Inflammatory macrophage treated with lipopolysaccharide for 4 hours (primary cell): ENCODE data around the gene CHN2.
"Not testable (repeated sequence)": the region's sequence is repeated elsewhere in the genome, so short reads cannot be mapped to it uniquely, and the experiment has no call there.

Source experiments
- DNase-seq: peaks from one replicate; pipeline ENCODE4 v3.0.0-alpha.2; 2020

The CHN2 gene

GRCh38 chr7:29511851-29512250 lies 317.3 kb downstream of the CHN2 start:
- DNase-seq = no peak

GRCh38 chr7:29516491-29516890 lies 321.9 kb downstream of the CHN2 start:
- no peak for DNase-seq

GRCh38 chr7:29518616-29519015 lies 324.0 kb downstream of the CHN2 start:
- no peak for DNase-seq

DNA sequence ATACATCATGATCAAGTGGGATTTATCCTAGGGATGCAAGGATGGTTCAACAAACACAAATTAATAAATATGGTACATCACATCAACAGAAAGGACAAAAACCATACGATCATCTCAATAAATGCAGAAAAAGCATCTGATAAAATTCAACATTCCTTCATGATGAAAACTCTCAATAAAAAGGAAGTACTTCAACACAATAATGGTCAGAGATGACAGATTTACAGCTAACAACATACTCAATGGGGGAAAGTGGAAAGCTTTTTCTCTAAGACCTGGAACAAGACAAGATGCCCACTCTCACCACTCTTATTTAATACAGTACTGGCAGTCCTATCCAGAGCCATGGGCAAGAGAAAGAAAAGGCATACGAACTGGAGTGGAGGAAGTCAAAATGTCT lies 329.2 kb downstream of the CHN2 start:
- DNase-seq = no peak

DNA sequence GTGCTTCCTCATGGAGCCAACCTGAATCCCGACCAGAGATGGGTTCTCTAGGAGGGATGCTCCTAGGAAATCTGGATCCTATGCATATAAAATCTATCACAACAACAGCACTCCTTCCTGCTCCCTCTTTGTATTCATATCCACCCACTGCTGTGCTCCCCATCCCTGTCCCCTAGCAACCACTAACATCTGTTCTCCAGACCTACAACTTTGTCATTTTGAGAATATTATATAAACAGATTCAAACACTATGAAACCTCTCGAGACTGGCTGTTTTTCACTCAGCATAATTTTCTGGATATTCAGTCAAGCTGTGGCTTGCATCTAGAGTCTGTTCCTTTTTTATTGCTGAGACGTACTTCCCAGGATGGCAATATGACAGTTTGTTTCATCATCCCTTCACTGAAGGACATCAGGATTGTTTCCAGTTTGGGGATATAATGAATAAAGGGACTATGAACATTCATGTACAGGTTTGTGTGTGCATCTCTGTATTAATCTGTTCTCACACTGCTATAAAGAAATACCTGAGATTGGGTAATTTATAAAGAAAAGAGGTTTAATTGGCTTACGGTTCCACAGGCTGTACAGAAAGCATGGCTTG lies 333.0 kb downstream of the CHN2 start:
- DNase-seq = no peak

GRCh38 chr7:29528526-29528925 lies 334.0 kb downstream of the CHN2 start:
- DNase-seq = not testable (repeated sequence)
